Adipocyte (in vitro differentiated cells): ENCODE measurements around the gene ATP6AP1.

Experiments used
- DNase-seq: peaks from one replicate; pipeline ENCODE4 v3.0.0-alpha.2; 2015; ENCODE audit warnings: low read depth
- H3K27me3 ChIP-seq: replicated peaks from 2 replicates; pipeline ENCODE4 v1.7.0; 2013; ENCODE audit warnings: mild to moderate bottlenecking, low read length, moderate library complexity; ENCODE audit not compliant: control insufficient read depth, insufficient read depth
- H3K36me3 ChIP-seq: 2 replicates; pipeline ENCODE4 v1.7.0; 2013; ENCODE audit warnings: low read length, mild to moderate bottlenecking, moderate library complexity; ENCODE audit not compliant: control insufficient read depth, insufficient read depth, severe bottlenecking
- H3K4me1 ChIP-seq: 2 replicates; pipeline ENCODE4 v1.7.0; 2013; ENCODE audit warnings: mild to moderate bottlenecking, low read length, moderate library complexity; ENCODE audit not compliant: control insufficient read depth, insufficient read depth
- H3K4me3 ChIP-seq: 2 replicates; pipeline ENCODE4 v1.7.0; 2013; ENCODE audit warnings: mild to moderate bottlenecking, low read length, moderate library complexity
- H3K9ac ChIP-seq: 2 replicates; pipeline ENCODE4 v1.7.0; 2013; ENCODE audit warnings: mild to moderate bottlenecking, low read length, moderate library complexity
- H3K9me3 ChIP-seq: 2 replicates; pipeline ENCODE4 v1.7.0; 2013; ENCODE audit warnings: mild to moderate bottlenecking, low read length, moderate library complexity; ENCODE audit not compliant: control insufficient read depth

Gene ATP6AP1

DNA sequence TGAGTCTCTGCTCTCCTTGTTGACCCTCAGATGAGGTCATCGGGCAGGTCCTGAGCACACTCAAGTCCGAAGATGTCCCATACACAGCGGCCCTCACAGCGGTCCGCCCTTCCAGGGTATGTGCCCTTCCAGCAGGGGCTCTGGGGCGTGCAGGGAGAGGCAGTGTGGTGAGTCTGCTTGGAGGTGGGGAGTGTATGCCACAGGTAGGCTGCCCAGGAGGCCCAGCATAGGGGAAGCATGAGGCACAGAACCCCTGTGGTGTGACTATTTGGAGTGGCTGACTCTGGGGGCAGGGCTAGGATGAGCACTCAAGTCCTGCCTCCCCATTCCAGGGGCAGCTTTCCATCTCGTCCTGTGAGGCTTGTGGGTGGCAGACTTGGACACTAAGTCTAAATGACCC, 5.1 kb downstream of the ATP6AP1 start:
- H3K4me1 ChIP-seq: peaks cover 15% of the 10 kb centered on the region
- H3K27me3 ChIP-seq: peaks cover 6% of the 10 kb centered on the region
- DNase-seq: no peak
- H3K36me3 ChIP-seq: peaks cover 29% of the 10 kb centered on the region
- no peaks in the 10 kb centered on the region for H3K9me3 ChIP-seq
- H3K9ac ChIP-seq: no peak overlapping the region
- H3K4me3 ChIP-seq: no peak overlapping the region

DNA sequence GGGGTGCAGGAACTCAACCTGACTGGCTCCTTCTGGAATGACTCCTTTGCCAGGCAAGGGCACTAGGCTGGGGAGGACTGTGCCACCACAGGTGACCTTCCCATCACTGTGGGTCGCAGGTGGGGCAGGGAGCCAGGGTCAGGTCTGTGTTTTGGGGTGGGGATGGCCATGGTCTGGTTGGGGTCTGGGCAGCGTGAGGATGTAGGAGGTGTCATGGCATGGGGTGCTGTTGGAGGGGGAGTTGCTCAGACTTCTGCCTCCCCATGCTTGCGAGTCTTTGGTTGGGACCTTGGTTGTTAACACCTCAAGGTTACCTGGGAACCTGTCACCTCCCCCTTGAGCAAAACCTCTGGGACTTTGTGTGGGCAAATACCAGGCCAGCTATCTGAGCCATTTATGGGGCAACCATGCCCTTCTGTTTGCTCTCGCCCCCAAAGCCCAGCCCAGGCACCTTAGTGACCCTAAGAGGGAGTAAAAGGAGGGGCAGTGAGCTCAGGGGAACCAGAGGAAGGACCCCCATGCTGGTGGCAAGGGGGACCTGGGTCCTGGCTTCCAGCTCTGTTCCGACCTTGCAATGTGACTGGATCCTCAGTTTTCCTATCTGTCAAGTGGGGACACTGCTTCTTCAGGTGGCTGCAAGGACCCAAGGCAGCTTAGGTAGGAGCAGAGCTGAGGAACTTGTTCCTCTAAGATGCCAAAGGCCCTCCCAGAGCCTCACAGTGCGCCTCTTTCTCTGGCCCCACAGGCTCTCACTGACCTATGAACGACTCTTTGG, 6.1 kb downstream of the ATP6AP1 start:
- H3K27me3 ChIP-seq: peaks cover 3% of the 10 kb centered on the region
- H3K4me3 ChIP-seq: no peak overlapping the region
- peaks cover 29% of the 10 kb centered on the region for H3K36me3 ChIP-seq
- H3K9me3 ChIP-seq: no peaks in the 10 kb centered on the region
- DNase-seq: no peak
- H3K9ac ChIP-seq: no peak overlapping the region
- H3K4me1 ChIP-seq: peaks cover 11% of the 10 kb centered on the region

DNA sequence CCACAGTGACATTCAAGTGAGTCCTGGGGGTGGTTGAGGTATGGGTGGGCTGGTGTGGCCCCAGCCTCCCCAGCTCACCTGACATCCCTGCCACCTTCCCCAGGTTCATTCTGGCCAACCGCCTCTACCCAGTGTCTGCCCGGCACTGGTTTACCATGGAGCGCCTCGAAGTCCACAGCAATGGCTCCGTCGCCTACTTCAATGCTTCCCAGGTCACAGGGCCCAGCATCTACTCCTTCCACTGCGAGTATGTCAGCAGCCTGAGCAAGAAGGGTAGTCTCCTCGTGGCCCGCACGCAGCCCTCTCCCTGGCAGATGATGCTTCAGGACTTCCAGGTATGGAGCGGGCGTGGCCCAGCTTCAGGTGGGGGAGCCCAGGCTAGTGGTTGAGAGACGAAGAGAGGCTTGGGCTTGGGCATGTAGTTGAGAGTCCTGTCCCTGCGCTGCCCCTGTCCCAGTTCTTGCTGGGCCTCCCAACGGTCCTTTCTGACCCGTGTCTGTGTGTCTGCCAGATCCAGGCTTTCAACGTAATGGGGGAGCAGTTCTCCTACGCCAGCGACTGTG, 6.8 kb downstream of the ATP6AP1 start:
- H3K9me3 ChIP-seq: no peaks in the 10 kb centered on the region
- DNase-seq: no peak
- no peak overlapping the region for H3K4me3 ChIP-seq
- H3K27me3 ChIP-seq: no peaks in the 10 kb centered on the region
- no peak overlapping the region for H3K9ac ChIP-seq
- peaks cover 8% of the 10 kb centered on the region for H3K4me1 ChIP-seq
- peaks cover 29% of the 10 kb centered on the region for H3K36me3 ChIP-seq

- Histone ChIP-seq H3K27me3 (no peaks in the 10 kb centered on the region), H3K36me3 (peaks cover 29% of the 10 kb centered on the region), H3K4me3 (peak overlapping the region; percentile 77), H3K4me1 (no peaks in the 10 kb centered on the region), H3K9me3 (no peaks in the 10 kb centered on the region), H3K9ac (peak overlapping the region; percentile 77)
- DNase-seq: peak; percentile 61
Measured at GRCh38 chrX:154436374-154436982, 8.0 kb downstream of the ATP6AP1 start.

DNA sequence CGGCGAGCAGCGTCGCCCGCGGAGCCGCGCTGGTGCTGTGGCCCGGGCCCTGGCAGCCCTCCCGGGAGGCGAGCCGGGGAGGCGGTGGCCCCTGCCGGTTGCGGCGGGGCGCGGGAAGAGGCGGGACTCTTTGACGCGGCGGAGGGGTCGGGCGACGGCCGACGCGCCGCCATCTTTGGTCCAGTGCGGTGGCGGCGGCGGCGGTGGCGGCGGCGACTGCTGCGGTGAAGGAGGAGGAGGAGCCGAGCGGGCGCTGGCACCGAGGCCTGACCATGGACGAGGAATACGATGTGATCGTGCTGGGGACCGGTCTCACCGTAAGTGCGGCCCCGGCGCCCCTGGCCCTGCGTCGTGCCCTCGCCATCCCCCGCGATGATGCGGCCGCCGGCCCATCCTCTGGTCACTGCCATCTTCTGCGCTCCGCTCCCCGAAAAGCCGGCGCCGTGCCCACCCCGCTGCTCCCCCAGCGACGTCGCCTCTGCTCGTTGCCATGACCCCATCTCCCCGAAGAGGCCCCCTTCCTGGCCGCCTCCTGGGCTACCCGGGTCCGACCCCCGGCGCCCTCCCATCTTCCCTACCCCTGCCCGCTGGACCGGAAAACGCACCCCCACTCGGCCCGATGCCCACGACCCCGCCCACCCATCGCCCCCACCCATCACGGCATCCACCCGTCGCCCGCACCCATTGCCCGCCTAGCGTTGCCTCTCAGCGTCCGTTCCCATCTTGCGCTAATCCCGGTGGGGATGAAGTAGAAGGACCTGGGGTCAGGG, 8.7 kb downstream of the ATP6AP1 start, which contains the start of gene GDI1:
GDI1 (plus strand) TSS at position 172 of the 770 bp plus-strand sequence; CDS start at position 273, 101 bp downstream.
- peak within 1 kb of the TSS; percentile 77 for H3K9ac ChIP-seq
- no peaks in the 10 kb centered on the region for H3K27me3 ChIP-seq
- H3K4me1 ChIP-seq: no peaks in the 10 kb centered on the region
- H3K9me3 ChIP-seq: no peaks in the 10 kb centered on the region
- H3K36me3 ChIP-seq: peaks cover 30% of the 10 kb centered on the region
- H3K4me3 ChIP-seq: peak within 1 kb of the TSS; percentile 77
- DNase-seq: peak; percentile 69

GRCh38 chrX:154437971-154438893, 9.8 kb downstream of the ATP6AP1 start:
- H3K4me3 ChIP-seq: peak overlapping the region; percentile 77
- no peaks in the 10 kb centered on the region for H3K9me3 ChIP-seq
- peak; percentile 30 for DNase-seq
- no peaks in the 10 kb centered on the region for H3K27me3 ChIP-seq
- no peaks in the 10 kb centered on the region for H3K4me1 ChIP-seq
- H3K9ac ChIP-seq: peak overlapping the region; percentile 77
- peaks cover 31% of the 10 kb centered on the region for H3K36me3 ChIP-seq

DNA sequence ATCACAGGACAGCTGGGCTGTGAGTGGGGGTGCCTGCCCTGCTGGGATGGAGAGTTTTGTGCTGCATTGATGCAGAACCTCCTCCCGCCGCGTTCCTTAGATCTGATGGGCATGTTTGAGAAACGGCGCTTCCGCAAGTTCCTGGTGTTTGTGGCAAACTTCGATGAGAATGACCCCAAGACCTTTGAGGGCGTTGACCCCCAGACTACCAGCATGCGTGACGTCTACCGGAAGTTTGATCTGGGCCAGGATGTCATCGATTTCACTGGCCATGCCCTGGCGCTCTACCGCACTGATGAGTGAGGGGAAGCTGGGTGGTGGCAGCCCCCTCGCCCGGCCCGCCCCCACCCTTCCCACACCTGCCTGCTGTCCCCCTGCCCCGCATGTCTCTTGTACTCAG, 11.4 kb downstream of the ATP6AP1 start:
- no peak overlapping the region for H3K4me3 ChIP-seq
- H3K4me1 ChIP-seq: peaks cover 1% of the 10 kb centered on the region
- H3K27me3 ChIP-seq: no peaks in the 10 kb centered on the region
- DNase-seq: no peak
- no peak overlapping the region for H3K9ac ChIP-seq
- no peaks in the 10 kb centered on the region for H3K9me3 ChIP-seq
- peaks cover 15% of the 10 kb centered on the region for H3K36me3 ChIP-seq

- Histone ChIP-seq H3K27me3 (no peaks in the 10 kb centered on the region), H3K4me3 (no peak overlapping the region), H3K9ac (no peak overlapping the region), H3K4me1 (peaks cover 11% of the 10 kb centered on the region), H3K9me3 (no peaks in the 10 kb centered on the region), H3K36me3 (peaks cover 6% of the 10 kb centered on the region)
- no peak for DNase-seq
Measured at GRCh38 chrX:154440623-154441357, 12.3 kb downstream of the ATP6AP1 start.

- peaks cover 10% of the 10 kb centered on the region for H3K36me3 ChIP-seq
Measured at GRCh38 chrX:154441564-154441963, 13.1 kb downstream of the ATP6AP1 start.

More at GRCh38 chrX:154441564-154441963, 13.1 kb downstream of the ATP6AP1 start:
- Histone ChIP-seq H3K27me3 (no peaks in the 10 kb centered on the region), H3K9me3 (no peaks in the 10 kb centered on the region), H3K4me3 (no peak overlapping the region), H3K4me1 (peaks cover 13% of the 10 kb centered on the region), H3K9ac (no peak overlapping the region)
- no peak for DNase-seq
